ENCODE data around the gene IGF2BP2. TPM values are rescaled to one million over a fixed set of nuclear protein-coding genes. Genes with fewer than 3 reads are reported as not detected.

The IGF2BP2 gene
- total and polyA plus RNA-seq, 2 of the 13 experiments (the other 11 are each of a cell fraction or from before 2014, with no cell fraction given), result 6.5 to 46.0 TPM

DNA sequence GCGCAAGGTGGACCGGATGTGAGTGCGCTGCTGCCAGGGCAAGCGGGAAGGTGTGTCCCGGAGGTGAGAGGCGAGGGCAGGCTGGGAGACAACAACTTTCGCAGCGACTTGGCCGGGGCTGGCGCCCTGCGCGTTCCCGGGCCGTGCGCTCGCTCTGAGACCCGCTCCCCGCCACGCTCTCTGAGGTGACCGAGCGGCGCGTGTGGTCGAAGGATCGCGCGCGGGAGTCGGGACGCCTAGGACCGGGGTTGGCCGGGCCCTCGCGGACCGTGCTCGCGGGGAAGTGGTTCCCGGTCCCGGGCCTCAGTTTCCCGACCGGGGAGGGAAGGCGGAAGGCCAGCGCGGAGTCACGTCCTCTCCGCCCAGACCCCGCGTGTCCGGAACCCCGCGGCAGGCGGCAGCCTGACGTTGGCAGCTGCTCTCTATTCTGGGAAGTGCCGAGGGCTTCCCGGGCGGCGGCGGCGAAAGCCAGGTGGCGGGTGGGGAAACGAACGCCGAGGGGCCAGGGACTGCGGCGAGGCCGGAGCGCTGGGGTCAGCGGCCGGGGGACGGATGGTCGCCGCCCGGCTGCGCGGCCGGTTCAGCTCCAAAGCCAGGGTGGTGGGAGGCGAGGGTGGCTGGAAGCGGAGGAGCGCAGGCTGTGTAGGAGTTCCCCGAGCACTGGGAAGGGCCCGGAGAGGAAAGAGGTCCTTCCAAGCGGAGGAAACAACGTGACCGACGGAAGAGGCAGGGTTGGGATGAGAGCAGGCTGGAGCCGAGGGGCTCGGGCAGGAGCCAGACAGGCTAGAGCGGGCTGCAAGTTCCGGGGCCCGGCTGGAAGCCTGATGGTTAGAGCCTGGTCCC lies 1.0 kb upstream of the IGF2BP2 start (continued):
- TF ChIP-seq FOXO1 (CRISPR knock-in tag; IDR thresholded peaks at IDR 0.05) (no peak), ZNF274 (CRISPR knock-in tag; IDR thresholded peaks at IDR 0.05) (peak; percentile 82; the same call in 1 of the 2 replicates), ZIK1 (CRISPR knock-in tag; IDR thresholded peaks at IDR 0.05; ENCODE audit: borderline replicate concordance, low read depth) (0 out of 2 replicates have a peak, but pooled peaks have one; percentile 29), RFX5 (IDR thresholded peaks at IDR 0.05; ENCODE audit: low read depth, low read length) (no peak), ZNF761 (CRISPR knock-in tag; conservative IDR thresholded peaks at IDR 0.05) (no peak), ZNF20 (CRISPR knock-in tag; IDR thresholded peaks at IDR 0.05) (no peak), GTF3A (CRISPR knock-in tag; conservative IDR thresholded peaks at IDR 0.05) (no peak), ETV6 (CRISPR knock-in tag; conservative IDR thresholded peaks at IDR 0.05) (peak; percentile 19; the same call in 1 of the 2 replicates), SOX5 (CRISPR knock-in tag; IDR thresholded peaks at IDR 0.05; ENCODE audit: borderline replicate concordance) (no peak), HMG20A (CRISPR knock-in tag; IDR thresholded peaks at IDR 0.05; ENCODE audit: borderline replicate concordance) (no peak), ZNF781 (CRISPR knock-in tag; IDR thresholded peaks at IDR 0.05; ENCODE audit: borderline replicate concordance, not compliant biosample characterization) (peak; percentile 37), ZNF766 (CRISPR knock-in tag; IDR thresholded peaks at IDR 0.05; ENCODE audit: borderline replicate concordance) (no peak), NPAS2 (CRISPR knock-in tag; IDR thresholded peaks at IDR 0.05; ENCODE audit: borderline replicate concordance) (no peak), GPN1 (CRISPR knock-in tag; IDR thresholded peaks at IDR 0.05; ENCODE audit: borderline replicate concordance) (no peak), CHD4 (IDR thresholded peaks at IDR 0.05; ENCODE audit: borderline replicate concordance, low read length) (no peak), ONECUT2 (CRISPR knock-in tag; IDR thresholded peaks at IDR 0.05) (no peak), HNRNPL (IDR thresholded peaks at IDR 0.05; ENCODE audit: low read depth, low read length) (no peak), FOXA3 (CRISPR knock-in tag; IDR thresholded peaks at IDR 0.05) (no peak)
- TF ChIP-seq, protein P1, sequence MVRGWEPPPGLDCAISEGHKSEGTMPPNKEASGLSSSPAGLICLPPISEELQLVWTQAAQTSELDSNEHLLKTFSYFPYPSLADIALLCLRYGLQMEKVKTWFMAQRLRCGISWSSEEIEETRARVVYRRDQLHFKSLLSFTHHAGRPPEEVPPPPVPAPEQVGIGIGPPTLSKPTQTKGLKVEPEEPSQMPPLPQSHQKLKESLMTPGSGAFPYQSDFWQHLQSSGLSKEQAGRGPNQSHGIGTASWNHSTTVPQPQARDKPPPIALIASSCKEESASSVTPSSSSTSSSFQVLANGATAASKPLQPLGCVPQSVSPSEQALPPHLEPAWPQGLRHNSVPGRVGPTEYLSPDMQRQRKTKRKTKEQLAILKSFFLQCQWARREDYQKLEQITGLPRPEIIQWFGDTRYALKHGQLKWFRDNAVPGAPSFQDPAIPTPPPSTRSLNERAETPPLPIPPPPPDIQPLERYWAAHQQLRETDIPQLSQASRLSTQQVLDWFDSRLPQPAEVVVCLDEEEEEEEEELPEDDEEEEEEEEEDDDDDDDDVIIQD (CRISPR knock-in tag; IDR thresholded peaks at IDR 0.05; ENCODE audit: low read depth), result no peak
- TF ChIP-seq, protein P2, sequence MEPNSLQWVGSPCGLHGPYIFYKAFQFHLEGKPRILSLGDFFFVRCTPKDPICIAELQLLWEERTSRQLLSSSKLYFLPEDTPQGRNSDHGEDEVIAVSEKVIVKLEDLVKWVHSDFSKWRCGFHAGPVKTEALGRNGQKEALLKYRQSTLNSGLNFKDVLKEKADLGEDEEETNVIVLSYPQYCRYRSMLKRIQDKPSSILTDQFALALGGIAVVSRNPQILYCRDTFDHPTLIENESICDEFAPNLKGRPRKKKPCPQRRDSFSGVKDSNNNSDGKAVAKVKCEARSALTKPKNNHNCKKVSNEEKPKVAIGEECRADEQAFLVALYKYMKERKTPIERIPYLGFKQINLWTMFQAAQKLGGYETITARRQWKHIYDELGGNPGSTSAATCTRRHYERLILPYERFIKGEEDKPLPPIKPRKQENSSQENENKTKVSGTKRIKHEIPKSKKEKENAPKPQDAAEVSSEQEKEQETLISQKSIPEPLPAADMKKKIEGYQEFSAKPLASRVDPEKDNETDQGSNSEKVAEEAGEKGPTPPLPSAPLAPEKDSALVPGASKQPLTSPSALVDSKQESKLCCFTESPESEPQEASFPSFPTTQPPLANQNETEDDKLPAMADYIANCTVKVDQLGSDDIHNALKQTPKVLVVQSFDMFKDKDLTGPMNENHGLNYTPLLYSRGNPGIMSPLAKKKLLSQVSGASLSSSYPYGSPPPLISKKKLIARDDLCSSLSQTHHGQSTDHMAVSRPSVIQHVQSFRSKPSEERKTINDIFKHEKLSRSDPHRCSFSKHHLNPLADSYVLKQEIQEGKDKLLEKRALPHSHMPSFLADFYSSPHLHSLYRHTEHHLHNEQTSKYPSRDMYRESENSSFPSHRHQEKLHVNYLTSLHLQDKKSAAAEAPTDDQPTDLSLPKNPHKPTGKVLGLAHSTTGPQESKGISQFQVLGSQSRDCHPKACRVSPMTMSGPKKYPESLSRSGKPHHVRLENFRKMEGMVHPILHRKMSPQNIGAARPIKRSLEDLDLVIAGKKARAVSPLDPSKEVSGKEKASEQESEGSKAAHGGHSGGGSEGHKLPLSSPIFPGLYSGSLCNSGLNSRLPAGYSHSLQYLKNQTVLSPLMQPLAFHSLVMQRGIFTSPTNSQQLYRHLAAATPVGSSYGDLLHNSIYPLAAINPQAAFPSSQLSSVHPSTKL (CRISPR knock-in tag; IDR thresholded peaks at IDR 0.05), result no peak
- TF ChIP-seq, protein P3, sequence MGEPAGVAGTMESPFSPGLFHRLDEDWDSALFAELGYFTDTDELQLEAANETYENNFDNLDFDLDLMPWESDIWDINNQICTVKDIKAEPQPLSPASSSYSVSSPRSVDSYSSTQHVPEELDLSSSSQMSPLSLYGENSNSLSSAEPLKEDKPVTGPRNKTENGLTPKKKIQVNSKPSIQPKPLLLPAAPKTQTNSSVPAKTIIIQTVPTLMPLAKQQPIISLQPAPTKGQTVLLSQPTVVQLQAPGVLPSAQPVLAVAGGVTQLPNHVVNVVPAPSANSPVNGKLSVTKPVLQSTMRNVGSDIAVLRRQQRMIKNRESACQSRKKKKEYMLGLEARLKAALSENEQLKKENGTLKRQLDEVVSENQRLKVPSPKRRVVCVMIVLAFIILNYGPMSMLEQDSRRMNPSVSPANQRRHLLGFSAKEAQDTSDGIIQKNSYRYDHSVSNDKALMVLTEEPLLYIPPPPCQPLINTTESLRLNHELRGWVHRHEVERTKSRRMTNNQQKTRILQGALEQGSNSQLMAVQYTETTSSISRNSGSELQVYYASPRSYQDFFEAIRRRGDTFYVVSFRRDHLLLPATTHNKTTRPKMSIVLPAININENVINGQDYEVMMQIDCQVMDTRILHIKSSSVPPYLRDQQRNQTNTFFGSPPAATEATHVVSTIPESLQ (CRISPR knock-in tag; conservative IDR thresholded peaks at IDR 0.05), result no peak
- TF ChIP-seq, protein P4, sequence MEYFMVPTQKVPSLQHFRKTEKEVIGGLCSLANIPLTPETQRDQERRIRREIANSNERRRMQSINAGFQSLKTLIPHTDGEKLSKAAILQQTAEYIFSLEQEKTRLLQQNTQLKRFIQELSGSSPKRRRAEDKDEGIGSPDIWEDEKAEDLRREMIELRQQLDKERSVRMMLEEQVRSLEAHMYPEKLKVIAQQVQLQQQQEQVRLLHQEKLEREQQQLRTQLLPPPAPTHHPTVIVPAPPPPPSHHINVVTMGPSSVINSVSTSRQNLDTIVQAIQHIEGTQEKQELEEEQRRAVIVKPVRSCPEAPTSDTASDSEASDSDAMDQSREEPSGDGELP (IDR thresholded peaks at IDR 0.05; ENCODE audit: borderline replicate concordance, low read depth), result no peak
